Activated naive CD4-positive, alpha-beta T cell treated with anti-CD3 and anti-CD28 coated beads for 36 hours (primary cell): Measurements from ENCODE around the gene ETS2. TPM values are rescaled to one million over a fixed set of nuclear protein-coding genes. Genes with fewer than 3 reads are reported as not detected.

Experiments used
- CTCF ChIA-PET: fragments of 350-600 bp; sonication (Branson Sonifier 250); formaldehyde crosslinking; loops from one replicate; lab custom pipeline; 2021; ENCODE audit warnings: antibody characterized with exemption; lab: Charles Lee
- DNase-seq: peaks from one replicate; pipeline ENCODE4 v3.0.0-alpha.2; 2020
- H3K27ac Mint-ChIP-seq: one replicate; pipeline ENCODE4 v1.8.0; 2021; ENCODE audit warnings: mild to moderate bottlenecking, mixed read lengths
- H3K27me3 Mint-ChIP-seq: one replicate; pipeline ENCODE4 v1.8.0; 2021; ENCODE audit warnings: low read depth, mixed read lengths
- H3K36me3 Mint-ChIP-seq: one replicate; pipeline ENCODE4 v1.8.0; 2021; ENCODE audit warnings: low read depth, mixed read lengths
- H3K4me1 Mint-ChIP-seq: one replicate; pipeline ENCODE4 v1.8.0; 2021; ENCODE audit warnings: low read depth, mixed read lengths
- H3K4me3 Mint-ChIP-seq: one replicate; pipeline ENCODE4 v1.8.0; 2021; ENCODE audit warnings: mild to moderate bottlenecking, moderate library complexity, mixed read lengths
- H3K9me3 Mint-ChIP-seq: one replicate; pipeline ENCODE4 v1.8.0; 2021; ENCODE audit warnings: mixed read lengths
- intact Hi-C: fragments of 100-400 bp; cut with micrococcal nuclease; formaldehyde crosslinking; loops from one replicate; pipeline ENCODE4 v1.15.1; 2023
- total RNA-seq, 2 experiments: library from RNA; stranded (reverse); gene quantifications; one replicate each; pipeline ENCODE4 v1.2.3, GENCODE V29; 2021

The ETS2 gene
- total RNA-seq, 2 experiments from 2014 or later, result 22.4 to 25.6 TPM

GRCh38 chr21:38784458-38785266 lies 21.1 kb upstream of the ETS2 start:
- intact Hi-C loops, result no loop called here
- Mint-ChIP-seq H3K27ac (no peak overlapping the region), H3K4me3 (no peak overlapping the region), H3K4me1 (peaks cover 9% of the 10 kb centered on the region), H3K36me3 (peaks cover 7% of the 10 kb centered on the region), H3K9me3 (peaks cover 18% of the 10 kb centered on the region), H3K27me3 (no peaks in the 10 kb centered on the region)
- CTCF ChIA-PET, result interaction anchor here (0.6 to 1.5 kb wide), 2 partner anchors 19 to 383 kb away, joined by 3 read pairs; no protein-coding TSS in a partner anchor
- DNase-seq, result no peak

- intact Hi-C loops, result no loop called here
- DNase-seq, result no peak
- Mint-ChIP-seq H3K27ac (no peak overlapping the region), H3K4me1 (peaks cover 6% of the 10 kb centered on the region), H3K27me3 (no peaks in the 10 kb centered on the region), H3K4me3 (no peak overlapping the region), H3K9me3 (peaks cover 18% of the 10 kb centered on the region), H3K36me3 (peaks cover 7% of the 10 kb centered on the region)
- CTCF ChIA-PET, result interaction anchor here (0.6 to 1.5 kb wide), 2 partner anchors 13 to 18 kb away, joined by 3 read pairs; no protein-coding TSS in a partner anchor
Measured at GRCh38 chr21:38785483-38785882, 20.2 kb upstream of the ETS2 start.

GRCh38 chr21:38787016-38787415 lies 18.7 kb upstream of the ETS2 start:
- H3K4me3 Mint-ChIP-seq, result no peak overlapping the region
- H3K9me3 Mint-ChIP-seq, result peaks cover 9% of the 10 kb centered on the region
- no peak overlapping the region for H3K27ac Mint-ChIP-seq
- peaks cover 5% of the 10 kb centered on the region for H3K36me3 Mint-ChIP-seq
- intact Hi-C loops, result no loop called here
- no peaks in the 10 kb centered on the region for H3K27me3 Mint-ChIP-seq
- H3K4me1 Mint-ChIP-seq, result peaks cover 6% of the 10 kb centered on the region
- CTCF ChIA-PET, result interaction anchor here (0.6 kb wide), 1 partner anchor 14 kb away, joined by 3 read pairs; no protein-coding TSS in a partner anchor
- DNase-seq, result no peak

- intact Hi-C loops, result no loop called here
- no peaks in the 10 kb centered on the region for H3K27me3 Mint-ChIP-seq
- peaks cover 5% of the 10 kb centered on the region for H3K36me3 Mint-ChIP-seq
- H3K9me3 Mint-ChIP-seq, result peaks cover 4% of the 10 kb centered on the region
- no peak for DNase-seq
- no peak overlapping the region for H3K4me3 Mint-ChIP-seq
- CTCF ChIA-PET, result no interaction called here
- peaks cover 6% of the 10 kb centered on the region for H3K4me1 Mint-ChIP-seq
- no peak overlapping the region for H3K27ac Mint-ChIP-seq
Measured at GRCh38 chr21:38787461-38788274, 18.1 kb upstream of the ETS2 start.

- H3K9me3 Mint-ChIP-seq, result no peaks in the 10 kb centered on the region
- intact Hi-C loops, result no loop called here
- H3K27me3 Mint-ChIP-seq, result no peaks in the 10 kb centered on the region
- no peaks in the 10 kb centered on the region for H3K36me3 Mint-ChIP-seq
- no peak overlapping the region for H3K4me3 Mint-ChIP-seq
- CTCF ChIA-PET, result no interaction called here
- DNase-seq, result no peak
- H3K27ac Mint-ChIP-seq, result no peak overlapping the region
- peaks cover 6% of the 10 kb centered on the region for H3K4me1 Mint-ChIP-seq
Measured at GRCh38 chr21:38788275-38788905, 17.3 kb upstream of the ETS2 start.

- Mint-ChIP-seq H3K9me3 (no peaks in the 10 kb centered on the region), H3K4me3 (no peak overlapping the region), H3K27me3 (no peaks in the 10 kb centered on the region), H3K27ac (no peak overlapping the region), H3K4me1 (peaks cover 6% of the 10 kb centered on the region), H3K36me3 (no peaks in the 10 kb centered on the region)
- CTCF ChIA-PET, result no interaction called here
- no peak for DNase-seq
- intact Hi-C loops, result no loop called here
Measured at GRCh38 chr21:38789275-38789674, 16.5 kb upstream of the ETS2 start.

- H3K27me3 Mint-ChIP-seq, result no peaks in the 10 kb centered on the region
- intact Hi-C loops, result no loop called here
- H3K4me3 Mint-ChIP-seq, result no peak overlapping the region
- CTCF ChIA-PET, result no interaction called here
- no peaks in the 10 kb centered on the region for H3K36me3 Mint-ChIP-seq
- H3K4me1 Mint-ChIP-seq, result peaks cover 6% of the 10 kb centered on the region
- H3K27ac Mint-ChIP-seq, result no peak overlapping the region
- H3K9me3 Mint-ChIP-seq, result no peaks in the 10 kb centered on the region
- DNase-seq, result no peak
Measured at GRCh38 chr21:38790059-38790458, 15.7 kb upstream of the ETS2 start.

- intact Hi-C loops, result no loop called here
- Mint-ChIP-seq H3K4me1 (peaks cover 6% of the 10 kb centered on the region), H3K4me3 (no peak overlapping the region), H3K27ac (no peak overlapping the region), H3K9me3 (no peaks in the 10 kb centered on the region), H3K36me3 (no peaks in the 10 kb centered on the region), H3K27me3 (no peaks in the 10 kb centered on the region)
- no peak for DNase-seq
- CTCF ChIA-PET, result interaction anchor here (0.9 kb wide), 1 partner anchor 13 kb away, joined by 3 read pairs; no protein-coding TSS in a partner anchor
Measured at GRCh38 chr21:38790961-38791360, 14.8 kb upstream of the ETS2 start.

- H3K27ac Mint-ChIP-seq, result no peak overlapping the region
- H3K4me3 Mint-ChIP-seq, result no peak overlapping the region
- DNase-seq, result no peak
- CTCF ChIA-PET, result interaction anchor here (0.6 kb wide), 1 partner anchor 164 kb away, joined by 3 read pairs; no protein-coding TSS in a partner anchor
- H3K4me1 Mint-ChIP-seq, result peaks cover 6% of the 10 kb centered on the region
- no peaks in the 10 kb centered on the region for H3K36me3 Mint-ChIP-seq
- no peaks in the 10 kb centered on the region for H3K27me3 Mint-ChIP-seq
- no peaks in the 10 kb centered on the region for H3K9me3 Mint-ChIP-seq
- intact Hi-C loops, result no loop called here
Measured at GRCh38 chr21:38792676-38793459, 12.9 kb upstream of the ETS2 start.

- intact Hi-C loops, result no loop called here
- Mint-ChIP-seq H3K27ac (no peak overlapping the region), H3K27me3 (no peaks in the 10 kb centered on the region), H3K4me3 (no peak overlapping the region), H3K9me3 (no peaks in the 10 kb centered on the region), H3K4me1 (peaks cover 12% of the 10 kb centered on the region), H3K36me3 (no peaks in the 10 kb centered on the region)
- CTCF ChIA-PET, result no interaction called here
- DNase-seq, result no peak
Measured at GRCh38 chr21:38793926-38794713, 11.6 kb upstream of the ETS2 start.

GRCh38 chr21:38794978-38795377 lies 10.8 kb upstream of the ETS2 start:
- no peak overlapping the region for H3K4me3 Mint-ChIP-seq
- H3K27me3 Mint-ChIP-seq, result no peaks in the 10 kb centered on the region
- CTCF ChIA-PET, result no interaction called here
- intact Hi-C loops, result no loop called here
- peaks cover 12% of the 10 kb centered on the region for H3K4me1 Mint-ChIP-seq
- no peaks in the 10 kb centered on the region for H3K9me3 Mint-ChIP-seq
- no peak overlapping the region for H3K27ac Mint-ChIP-seq
- no peak for DNase-seq
- no peaks in the 10 kb centered on the region for H3K36me3 Mint-ChIP-seq
